OCI-LY7 (cell line): ENCODE measurements around the gene KLF2.

Source experiments
- EZH2phosphoT487 ChIP-seq: fragments of 200-600 bp; sonication (generic); IDR thresholded peaks from 2 replicates; pipeline ENCODE4 v1.6.1; 2018; ENCODE audit warnings: low read depth, borderline replicate concordance, mild to moderate bottlenecking, mixed run types, antibody characterized with exemption, low read length, moderate library complexity, mixed read lengths
- TF ChIP-seq, protein P1 (sequence below): fragments of 200-600 bp; sonication (generic); conservative IDR thresholded peaks from 2 replicates; pipeline ENCODE4 v1.5.1; 2014; ENCODE audit warnings: mild to moderate bottlenecking, antibody characterized with exemption, low read length, moderate library complexity, mixed read lengths

DNA sequence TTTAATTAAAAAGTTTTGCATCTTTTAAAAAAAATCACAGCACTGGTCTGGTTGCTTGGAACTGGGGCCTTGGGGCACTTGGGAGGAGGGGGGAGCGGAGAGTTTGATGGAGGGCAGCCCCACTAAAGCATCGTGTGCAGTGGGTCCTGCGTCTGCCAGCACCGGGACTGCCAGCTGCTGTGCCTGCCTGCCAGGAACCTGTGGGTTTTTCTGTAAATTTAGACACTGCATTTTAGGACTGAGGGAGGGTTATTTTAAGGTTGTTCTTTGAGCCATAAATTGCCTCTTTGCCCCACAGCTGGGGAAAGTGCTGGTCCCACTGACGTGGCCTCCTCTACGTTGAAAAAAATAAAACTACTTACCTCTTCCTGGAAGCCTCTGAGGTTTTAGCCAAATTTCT lies 2.9 kb downstream of the KLF2 start:
- TF ChIP-seq EZH2phosphoT487, result no peak
- TF ChIP-seq, protein P1, sequence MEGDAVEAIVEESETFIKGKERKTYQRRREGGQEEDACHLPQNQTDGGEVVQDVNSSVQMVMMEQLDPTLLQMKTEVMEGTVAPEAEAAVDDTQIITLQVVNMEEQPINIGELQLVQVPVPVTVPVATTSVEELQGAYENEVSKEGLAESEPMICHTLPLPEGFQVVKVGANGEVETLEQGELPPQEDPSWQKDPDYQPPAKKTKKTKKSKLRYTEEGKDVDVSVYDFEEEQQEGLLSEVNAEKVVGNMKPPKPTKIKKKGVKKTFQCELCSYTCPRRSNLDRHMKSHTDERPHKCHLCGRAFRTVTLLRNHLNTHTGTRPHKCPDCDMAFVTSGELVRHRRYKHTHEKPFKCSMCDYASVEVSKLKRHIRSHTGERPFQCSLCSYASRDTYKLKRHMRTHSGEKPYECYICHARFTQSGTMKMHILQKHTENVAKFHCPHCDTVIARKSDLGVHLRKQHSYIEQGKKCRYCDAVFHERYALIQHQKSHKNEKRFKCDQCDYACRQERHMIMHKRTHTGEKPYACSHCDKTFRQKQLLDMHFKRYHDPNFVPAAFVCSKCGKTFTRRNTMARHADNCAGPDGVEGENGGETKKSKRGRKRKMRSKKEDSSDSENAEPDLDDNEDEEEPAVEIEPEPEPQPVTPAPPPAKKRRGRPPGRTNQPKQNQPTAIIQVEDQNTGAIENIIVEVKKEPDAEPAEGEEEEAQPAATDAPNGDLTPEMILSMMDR, result no peak; the same call in 1 of the 2 replicates
